Activated CD4-positive, alpha-beta T cell treated with anti-CD3 and anti-CD28 coated beads, Interleukin-2, amount 50 U/mL, for 24 hours (primary cell): Measurements from ENCODE around the gene SPOCK1.

Source experiments
- DNase-seq, 2 donors: peaks; one replicate each; pipeline ENCODE4 v3.0.0-alpha.2; 2020; ENCODE audit warnings: low read depth in 1 of 2, low spot score in 1 of 2

Gene SPOCK1

DNA sequence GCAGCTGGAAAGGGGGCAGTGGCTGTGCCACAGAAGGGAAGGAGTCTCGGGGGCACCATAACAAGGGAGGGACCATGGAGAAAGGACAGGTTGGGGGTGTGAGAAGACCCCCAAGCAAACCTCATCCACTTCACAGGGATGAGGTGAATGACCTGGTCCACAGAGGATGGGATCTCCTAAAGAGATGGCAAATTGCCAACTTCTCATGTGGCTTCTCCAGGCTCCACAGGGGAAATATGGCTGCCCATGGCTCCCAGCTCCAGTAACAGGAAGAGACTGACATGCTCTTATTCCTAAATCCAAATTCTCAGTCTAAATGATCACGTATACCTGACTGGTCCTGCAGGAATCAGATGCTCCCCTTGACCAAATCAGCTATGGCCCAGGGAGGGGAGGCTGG, 340.4 kb downstream of the SPOCK1 start:
- no peak for DNase-seq

DNA sequence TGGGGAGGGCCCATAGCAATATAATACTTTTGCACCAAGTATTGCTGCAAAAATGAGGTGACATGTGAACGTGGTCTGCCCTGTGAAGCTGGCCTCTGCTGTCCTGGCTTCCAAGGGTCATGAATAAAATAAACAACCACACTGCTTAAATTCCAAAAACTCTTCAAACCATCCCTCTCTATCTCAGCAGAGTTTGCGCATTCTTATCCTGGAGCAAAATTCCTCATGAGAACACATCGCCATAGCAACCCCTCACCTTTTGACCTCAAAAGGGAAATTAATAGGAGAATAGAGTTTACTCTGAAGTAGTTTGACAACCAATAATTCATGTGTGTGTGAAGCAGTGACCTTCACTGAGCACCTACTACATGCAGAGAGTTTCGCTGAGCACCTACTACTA, 342.9 kb downstream of the SPOCK1 start:
- no peak for DNase-seq

DNA sequence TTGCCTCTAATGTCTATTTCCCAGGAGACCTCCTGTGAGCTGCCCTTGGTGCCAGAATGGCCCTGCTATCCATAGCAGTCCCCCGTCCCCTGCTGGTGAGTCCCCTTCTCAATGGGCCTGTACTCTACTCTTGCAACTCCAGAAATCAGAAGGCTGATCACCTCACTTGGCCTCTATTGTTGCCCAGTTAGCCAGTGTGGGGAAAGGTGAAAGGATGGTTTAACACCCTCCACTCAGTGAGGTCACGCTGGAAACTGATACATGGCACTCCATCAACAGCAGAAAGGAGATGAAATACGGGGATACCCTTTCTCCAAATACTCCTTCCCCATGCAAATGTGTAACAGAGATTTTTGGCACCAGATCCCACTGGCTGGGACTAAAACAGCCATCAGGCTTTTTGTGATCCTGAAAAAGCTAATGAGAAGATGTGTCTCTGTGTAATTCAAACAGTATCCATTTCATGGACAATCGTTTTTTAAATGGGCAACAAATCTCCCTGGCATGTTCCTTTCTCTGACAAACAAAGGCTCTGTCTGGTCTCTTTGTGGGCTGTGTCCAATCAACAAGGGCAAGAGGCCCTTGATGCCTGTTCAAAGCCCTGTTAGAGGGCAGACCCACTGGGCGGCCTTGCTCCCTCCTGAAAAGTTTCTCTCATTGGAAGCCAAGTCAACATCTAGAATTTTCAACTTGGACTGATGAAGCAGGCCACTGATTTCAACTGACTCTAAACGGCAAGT, 343.7 kb downstream of the SPOCK1 start:
- no peak for DNase-seq

DNA sequence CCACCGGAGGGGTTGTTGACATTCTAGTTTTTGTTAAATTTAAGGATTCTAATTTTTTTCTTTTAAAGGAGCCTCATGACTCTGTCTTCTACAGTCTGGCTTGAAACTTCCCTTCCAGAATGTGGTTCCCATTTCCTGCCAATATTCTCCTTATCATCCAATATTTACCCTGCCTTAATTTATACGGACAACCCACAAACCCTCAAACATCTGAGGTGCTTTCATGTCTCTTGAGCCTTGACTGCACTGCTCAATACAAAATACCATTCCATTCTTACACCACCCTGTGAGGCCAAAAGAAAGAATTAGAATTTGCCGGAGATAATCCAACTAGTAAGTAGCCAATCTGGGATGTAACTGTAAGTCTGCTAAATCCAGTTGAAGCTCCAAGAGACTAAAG, 346.5 kb downstream of the SPOCK1 start:
- no peak for DNase-seq

DNA sequence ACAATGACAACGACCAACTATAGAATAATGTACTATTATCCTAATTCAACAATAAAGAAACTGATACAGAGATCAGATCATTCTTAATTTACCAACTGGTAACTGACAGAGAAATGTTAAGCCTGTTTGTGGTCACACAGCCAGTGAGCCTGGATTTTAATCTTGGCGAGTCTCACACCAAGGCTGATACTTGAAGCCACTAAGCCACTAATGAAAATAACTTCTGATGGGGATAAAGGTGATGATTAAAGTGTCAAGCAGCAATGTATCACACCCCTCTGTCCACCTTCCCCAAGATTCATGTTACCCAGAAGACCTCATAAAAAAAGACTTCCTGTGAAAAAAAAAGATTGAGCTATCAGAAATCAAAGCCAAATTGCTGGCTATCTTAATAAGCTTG, 350.5 kb downstream of the SPOCK1 start:
- DNase-seq: no peak

DNA sequence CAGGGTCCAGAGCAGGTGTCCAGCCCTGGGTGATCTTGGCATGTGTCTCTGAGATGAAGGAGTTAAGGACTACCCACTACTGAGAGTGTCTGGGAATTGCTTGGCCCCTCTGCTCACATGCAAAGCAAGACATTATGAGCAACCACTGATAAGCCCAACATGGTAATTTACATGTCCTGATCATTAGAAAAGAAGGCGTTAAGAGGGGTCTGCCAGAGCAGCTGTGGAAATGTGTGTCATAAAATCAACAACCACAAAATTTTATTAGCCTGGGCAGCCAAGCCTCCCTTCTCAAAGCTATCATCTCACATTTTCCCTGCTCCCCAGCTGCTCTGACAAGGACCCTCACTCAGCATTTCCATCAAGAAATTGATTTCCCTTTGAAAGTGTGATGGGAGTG, 351.0 kb downstream of the SPOCK1 start:
- no peak for DNase-seq

DNA sequence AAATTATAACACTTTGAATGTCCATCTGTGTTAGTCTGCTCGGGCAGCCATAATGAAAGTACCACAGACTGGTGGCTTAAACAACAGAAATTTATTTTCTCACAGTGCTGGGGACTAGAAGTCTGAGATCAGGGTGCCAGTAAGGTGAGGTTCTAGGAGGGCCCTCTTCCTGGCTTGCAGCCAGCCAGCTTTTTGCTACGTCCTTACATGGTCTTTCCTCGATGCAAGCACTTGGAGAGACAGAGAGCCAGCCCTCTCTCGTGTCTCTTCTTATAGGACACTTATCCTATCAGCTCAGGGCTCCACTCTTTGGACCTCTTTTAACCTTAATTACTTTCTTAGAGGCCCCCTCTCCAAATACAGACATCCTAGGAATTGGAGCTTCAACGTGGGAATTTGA, 351.8 kb downstream of the SPOCK1 start:
- DNase-seq: no peak

DNA sequence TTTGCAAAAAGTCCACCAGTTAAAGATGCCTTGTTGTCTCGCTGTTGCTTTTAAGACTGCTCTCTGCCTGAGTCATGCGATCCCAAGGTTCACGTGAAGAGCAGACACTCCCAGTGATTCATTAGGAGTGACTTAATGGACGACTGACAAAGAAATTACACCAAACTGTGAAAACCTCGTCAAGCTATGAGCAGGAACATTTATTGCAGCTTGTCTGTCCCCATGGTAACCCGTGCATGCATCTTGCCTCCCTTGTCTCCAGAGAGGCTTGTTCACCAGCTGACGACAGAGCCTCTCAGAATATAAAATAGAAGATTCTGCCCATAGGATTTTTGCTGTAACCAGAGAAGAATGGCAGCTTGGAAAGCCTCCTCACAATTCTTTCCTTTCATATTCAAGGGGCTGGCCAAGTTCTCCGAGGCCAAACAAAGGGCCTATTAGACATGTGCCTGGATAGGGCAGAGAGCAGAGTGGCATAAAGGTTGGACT, 352.7 kb downstream of the SPOCK1 start:
- DNase-seq: no peak

DNA sequence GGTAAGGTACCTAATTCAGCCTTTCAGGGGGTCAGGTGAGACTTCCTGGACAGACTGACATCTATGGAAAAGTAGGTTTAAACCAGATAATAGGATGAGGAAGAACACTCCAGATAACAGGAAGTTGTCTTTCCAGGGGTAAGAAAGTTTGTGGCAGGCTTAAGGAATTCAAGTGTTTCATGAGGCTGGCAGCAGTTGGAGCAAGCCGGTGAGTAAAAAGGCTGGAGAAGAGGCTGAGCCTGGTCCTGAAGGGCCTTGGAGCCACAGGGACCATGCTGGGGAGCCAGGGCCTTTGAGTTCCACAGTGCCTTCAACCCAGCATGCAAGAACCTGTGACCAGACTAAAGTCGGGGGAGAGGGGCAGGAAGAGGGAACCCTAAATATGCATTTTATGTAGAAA, 353.4 kb downstream of the SPOCK1 start:
- DNase-seq: no peak

DNA sequence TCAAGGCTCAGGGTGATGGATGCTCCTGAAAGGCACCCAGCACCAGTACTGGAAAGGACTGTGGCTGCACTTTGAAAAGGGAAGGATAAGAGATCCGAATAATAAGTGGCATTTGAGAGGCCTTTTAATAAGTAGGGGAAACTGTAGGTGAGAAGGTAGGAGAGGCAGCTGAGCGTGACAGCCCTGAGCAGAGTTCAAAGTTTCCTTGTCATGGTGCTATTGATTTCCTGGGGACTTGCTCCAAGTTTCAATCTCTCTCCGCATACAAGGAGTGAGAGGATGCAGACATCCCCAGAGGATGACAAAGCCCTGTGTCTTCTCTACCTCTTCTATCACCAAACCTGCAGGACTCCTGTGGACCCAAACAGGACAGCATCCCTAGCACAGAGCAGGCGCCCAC, 354.5 kb downstream of the SPOCK1 start:
- no peak for DNase-seq

DNA sequence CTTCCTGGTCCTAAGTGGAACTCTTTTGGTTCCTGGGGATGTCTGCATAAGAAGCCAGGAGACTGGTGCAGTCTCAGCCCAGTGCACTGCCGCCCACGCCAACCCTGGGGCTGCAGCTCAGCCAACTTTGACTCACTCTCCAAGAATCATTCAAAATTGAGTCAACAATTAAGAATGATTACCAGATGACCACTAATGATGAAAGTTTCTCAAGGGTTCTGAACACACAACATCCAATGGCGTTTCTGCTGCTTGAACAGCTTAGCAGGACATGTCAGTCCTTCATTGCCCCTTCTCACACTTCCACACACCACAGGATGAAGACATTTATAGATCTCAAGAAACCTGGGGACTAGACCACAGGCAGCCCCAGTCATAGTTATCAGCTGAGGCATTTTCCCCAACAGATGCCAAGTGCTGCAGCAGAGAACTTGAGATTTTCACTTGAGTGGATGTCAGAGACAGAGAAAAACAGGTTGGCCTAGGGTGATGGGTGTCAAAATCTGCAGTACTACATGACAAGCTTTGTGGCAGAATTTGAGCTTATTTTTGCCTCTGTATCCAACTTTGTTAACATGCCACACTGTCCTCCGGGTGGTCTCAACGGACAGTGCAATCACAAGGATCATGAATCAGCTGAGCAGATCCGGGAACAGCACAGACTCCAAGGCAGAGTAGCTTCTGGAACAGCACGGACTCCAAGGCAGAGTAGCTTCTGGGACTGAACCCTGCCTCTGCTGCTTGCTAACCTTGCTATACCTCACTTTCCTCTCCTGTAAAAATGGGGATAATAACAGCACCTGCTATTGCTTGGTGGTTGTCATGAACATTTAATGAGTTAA, 356.1 kb downstream of the SPOCK1 start:
- DNase-seq: no peak

DNA sequence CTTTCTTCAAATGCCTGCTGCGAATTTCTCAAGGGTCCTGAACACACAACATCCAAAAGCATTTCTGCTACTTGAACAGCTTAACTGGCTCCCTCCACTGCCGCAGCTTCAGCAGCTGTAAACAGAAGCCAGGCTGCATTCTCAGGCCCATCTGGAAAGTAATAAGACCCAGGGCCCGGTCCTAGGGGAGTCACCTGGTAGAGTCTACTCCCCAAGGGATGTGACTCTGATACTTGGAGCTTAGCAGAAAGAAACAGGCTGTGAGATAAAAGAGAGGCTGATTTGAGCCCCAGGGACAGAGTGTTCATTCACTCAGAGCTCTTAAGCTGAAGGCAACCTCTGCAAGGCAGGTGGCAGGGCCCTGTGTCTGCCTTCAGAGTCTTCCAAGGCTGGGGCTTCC, 356.8 kb downstream of the SPOCK1 start:
- DNase-seq: no peak

DNA sequence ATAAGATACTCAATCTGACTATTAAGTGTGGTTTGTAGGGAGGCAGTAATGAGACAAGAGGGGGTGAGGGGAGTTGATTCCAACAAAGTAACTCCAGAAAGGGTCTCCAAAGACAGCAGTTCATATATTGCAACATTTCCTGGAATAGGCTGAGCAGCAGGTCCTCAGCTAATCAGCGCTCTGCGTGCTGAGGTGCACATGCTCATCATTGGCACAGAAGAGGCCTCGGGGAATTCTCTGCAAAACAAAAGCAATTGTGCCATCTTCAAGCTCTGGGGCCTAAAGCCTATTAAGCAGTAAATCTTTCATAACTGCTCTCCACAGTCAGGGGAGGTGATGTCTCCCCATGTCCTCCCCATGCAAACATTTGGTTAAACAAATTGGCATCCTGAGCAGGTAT, 357.3 kb downstream of the SPOCK1 start:
- no peak for DNase-seq

DNA sequence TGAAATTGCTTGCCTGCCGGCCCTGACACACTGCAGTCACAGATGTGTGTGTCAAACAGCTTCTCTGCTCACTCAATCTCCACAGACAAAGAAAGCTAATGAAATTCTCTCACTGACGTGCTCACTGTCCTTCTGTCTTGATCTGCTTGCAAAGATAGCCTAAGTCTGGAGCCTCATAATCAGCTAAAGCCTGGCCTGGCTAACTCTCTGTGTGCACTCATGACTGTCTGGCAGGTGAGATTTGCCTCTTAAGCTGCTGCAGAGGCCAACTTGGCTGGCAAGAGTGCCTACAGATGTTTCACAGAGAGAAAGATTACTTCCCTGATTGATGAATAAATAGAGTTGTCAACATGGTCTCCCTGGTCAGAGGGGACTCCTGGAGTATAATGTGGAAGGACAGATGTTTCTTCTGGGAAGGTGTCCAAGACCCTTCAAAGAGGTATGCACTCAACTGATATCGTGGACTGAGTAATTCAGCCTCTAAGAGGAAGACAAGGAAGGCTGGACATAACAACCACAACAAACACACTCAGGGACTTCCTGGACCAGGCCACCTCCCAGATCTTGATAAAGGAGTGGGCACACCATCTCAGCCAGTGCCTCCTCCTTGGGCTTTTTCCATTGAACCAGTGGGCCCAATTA, 362.0 kb downstream of the SPOCK1 start:
- DNase-seq: no peak

DNA sequence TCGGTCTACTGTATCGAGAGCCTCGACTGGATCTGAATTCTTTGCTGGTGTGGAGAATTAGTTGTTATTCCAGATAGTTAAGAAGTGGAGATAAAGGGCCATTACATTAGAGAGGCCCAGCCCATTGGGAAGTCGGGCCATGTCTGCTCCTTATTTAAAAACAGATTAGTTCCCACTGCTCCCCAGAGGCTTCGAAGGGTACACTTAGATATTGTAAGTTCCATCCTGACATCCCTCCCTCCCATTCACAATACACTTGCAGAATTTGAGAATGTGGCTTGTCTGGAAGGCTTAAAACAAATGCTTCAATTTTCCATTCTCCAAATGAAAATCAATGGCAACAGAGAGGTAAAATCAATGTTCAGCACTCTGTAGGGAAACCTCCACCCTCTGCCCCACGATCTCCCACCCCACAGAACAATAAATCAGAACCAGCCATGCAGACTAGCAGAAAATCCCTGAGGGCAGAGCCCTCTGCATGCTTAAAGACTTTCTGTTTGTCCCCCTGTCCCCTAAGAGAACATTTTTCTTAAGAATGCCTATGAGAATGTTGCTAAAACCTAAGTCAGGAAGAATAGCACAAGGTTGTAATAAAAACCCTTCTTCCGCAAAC, 364.1 kb downstream of the SPOCK1 start:
- DNase-seq: no peak

DNA sequence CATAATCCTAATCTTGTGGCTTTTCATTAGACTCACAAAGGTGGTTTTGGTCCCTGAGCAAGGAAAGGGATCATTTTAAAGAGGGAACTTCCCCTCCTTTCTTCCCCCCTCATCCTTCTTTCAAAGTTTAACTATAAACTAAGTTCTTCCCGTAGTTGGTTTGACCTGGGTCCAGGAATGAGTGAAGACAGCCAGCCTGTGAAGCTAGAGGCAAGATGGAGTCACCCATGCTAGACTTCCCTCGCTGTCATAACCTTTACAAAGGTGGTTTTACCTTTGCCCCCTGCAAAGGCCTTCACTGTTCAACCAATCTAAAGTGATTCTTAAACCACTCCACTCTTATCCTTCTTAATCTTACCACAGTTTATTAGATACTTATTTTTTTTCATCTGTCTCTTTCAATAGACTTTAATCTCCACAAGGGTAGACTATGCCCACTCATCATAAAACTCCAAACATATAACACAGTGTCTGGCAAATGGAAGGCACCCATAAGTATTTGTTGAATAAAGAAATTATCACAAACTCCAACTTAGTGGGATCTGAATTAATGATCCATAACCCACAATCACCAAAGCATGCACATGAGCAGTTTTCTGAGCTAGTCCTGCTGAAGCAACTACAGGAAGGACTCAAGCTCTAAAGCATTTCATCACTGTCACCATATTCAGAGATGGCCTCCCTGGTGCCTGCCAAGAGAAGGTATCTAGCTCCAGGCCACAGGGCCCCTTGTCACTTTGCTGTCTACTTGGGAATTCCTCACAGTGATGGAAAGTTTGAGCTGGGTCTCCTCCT, 369.0 kb downstream of the SPOCK1 start:
- no peak for DNase-seq

DNA sequence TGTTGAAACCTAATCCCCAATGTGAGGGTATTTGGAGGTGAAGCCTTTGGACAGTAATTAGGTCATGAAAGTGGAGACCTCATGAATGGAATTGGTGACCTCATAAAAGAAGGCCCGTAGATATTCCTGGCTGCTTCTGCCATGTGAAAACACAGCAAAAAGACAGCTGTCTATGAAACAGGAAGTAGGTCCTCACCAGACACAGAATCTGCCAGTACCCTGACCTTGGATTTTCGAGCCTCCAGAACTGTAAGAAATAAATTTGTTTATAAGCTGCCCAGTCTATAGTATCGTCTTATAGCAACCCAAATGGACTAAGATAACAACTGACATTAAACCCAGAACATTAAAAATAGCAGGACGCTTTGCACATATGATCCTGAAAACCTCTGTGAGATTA, 371.1 kb downstream of the SPOCK1 start:
- DNase-seq: no peak

DNA sequence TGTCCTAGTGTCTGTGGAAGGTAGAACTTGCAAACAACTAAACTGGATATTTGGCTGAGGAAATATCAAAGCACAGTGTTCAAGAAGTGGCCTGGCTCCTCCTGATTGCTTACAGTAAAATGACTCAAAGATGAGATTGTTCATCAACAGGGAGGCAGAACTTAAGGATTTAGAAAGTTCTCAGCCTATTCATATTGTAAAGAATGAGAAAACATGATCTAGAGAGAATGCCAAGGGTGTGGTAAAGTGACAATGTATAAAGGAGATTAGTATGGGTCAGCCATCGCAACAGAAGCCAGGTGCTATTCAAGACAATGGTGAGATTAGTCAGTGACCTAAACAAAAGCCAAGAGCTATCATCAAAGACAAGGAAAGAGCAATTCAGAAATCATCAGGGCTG, 372.3 kb downstream of the SPOCK1 start:
- no peak for DNase-seq

DNA sequence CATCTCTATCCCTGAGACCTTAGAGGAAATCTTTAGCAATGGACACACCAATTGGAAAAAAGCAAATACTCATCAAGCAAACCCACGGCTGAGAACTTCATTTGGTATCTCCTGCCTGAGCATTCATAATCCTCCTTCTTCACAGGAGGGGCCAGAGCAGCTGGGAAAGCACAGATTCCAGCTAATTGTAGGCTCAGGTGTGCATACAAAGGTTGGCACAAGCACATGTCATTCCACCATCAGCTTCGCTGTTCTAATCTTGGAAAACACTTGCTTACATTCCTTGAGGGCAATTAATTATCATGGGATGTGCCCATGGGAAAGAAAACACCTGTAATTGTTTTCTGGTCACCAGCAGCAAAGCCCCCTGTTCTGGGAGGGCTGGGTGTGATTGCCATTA, 376.6 kb downstream of the SPOCK1 start:
- no peak for DNase-seq

DNA sequence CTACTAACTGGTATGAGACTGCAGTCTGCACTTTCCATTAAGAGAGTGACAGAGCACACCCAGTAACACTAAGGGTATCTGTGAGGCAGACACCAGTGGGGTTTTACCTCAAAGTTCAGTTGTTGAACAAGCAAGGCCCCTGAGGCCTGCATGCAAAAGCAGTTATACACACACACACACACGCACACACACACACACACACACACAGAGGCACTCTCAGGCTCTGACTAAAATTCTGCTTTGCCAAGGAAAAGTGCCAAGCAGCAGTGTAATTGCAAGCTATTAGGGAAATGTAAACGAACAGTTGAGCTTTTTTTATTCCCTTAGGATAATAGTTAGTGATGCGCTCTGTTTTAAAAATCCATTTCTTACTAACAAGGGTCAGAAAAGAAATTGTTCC, 377.1 kb downstream of the SPOCK1 start:
- no peak for DNase-seq

DNA sequence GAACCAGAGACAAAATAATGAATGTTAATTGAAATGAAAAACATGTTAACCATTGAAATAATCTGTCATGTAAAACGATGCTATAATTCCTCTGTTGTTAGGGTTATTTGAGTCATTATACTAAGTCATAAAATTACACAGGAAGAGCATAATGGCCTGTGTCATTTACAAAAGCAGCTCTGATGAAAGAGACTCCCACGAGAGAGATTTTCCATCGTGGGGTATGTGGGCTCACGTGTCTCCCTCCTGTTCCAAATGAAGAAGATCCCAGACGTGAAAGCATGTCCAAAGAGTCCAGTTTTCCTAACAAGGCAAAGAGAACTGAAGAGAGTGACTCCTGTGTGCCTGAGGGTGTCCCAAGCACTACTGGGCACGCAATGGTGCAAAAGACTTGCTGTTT, 379.8 kb downstream of the SPOCK1 start:
- DNase-seq: no peak
